ENCODE data around the gene NPR3.
"Not testable (repeated sequence)": the region's sequence is repeated elsewhere in the genome, so short reads cannot be mapped to it uniquely, and the experiment has no call there.

The NPR3 gene

GRCh38 chr5:32765266-32765665 lies 54.1 kb downstream of the NPR3 start:
- no peak for DNase-seq

- peak; percentile 87 for DNase-seq
These were observed 56.9 kb downstream of the NPR3 start for GRCh38 chr5:32767948-32768467.

GRCh38 chr5:32769711-32770110 lies 58.6 kb downstream of the NPR3 start:
- DNase-seq, result no peak

DNA sequence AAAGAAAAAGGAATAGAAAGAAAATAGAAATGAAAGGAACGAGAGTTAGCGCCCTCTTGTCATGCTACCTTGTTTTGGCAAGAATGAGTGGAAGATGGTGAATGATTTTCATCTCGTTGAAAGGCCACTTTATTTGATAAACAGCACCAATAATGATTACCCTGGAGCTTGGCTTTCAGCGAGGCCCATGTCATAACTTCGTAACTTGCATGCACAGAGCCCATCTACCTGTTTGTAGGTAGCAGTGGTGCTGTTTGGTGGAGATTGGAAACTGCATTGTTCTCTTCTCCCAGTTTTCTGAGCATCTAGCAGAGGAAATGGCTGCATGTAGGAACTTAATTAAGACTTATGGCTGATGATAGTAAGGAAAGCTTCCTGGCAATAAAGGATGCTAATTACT lies 59.3 kb downstream of the NPR3 start:
- DNase-seq, result no peak

GRCh38 chr5:32771037-32771436 lies 59.9 kb downstream of the NPR3 start:
- no peak for DNase-seq

DNA sequence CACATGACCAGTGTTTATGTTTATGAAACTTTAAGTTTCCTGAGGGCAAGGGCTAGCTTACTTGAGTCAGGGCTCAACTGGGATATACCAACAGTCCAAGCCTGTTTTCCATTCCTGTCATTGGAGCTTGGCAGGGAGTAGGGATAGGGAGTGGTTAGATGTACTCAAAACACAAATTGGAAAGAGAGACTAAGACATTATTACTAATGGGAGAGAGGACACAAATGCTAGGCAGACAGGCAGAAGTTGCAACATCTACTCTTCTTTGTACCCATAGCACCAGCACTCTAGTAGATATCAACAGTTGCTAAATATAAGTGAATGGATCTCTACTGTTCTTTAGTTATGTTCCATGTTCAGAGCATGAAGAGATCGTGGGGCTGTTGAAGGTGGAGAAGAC lies 62.8 kb downstream of the NPR3 start:
- no peak for DNase-seq

GRCh38 chr5:32776200-32776599 lies 65.1 kb downstream of the NPR3 start:
- no peak for DNase-seq

- no peak for DNase-seq
These were observed 66.1 kb downstream of the NPR3 start for GRCh38 chr5:32777222-32777621.

DNA sequence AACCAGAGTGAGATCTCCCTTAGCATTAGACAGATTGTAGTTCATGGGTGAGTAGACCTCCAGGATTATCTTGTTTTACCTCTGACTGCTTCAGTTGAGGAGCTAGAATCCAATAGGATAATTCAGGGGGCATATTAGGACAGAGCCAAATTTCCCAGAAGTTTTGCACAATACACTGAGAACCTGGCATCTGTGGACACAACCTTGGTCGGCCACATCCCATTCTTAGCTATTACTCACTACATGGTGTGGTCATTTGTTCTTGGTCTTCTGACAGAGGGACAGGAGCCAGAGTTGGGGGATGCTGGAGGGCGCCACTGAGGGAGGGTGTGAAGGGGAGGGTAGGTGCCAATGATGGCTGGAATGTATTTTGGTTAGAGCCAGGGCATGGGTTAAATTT lies 66.6 kb downstream of the NPR3 start:
- DNase-seq, result no peak

DNA sequence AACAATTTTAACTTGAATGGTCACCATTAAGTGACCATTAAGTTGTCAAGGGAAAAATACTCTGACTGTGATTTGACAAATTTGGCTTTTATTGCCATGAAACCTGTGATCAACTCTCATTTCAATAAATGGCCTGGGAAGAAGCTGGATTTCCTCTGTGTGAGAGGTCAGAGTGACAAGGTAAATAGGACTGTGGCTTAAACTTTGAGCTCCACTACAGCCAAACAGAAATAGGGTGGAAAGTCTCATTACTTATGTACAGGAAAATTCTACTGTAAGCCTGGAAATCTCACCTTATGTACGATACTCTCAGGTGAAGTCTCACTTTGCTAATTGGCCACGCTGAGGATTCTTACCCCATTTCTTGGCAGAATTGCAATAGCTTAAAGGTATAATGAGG lies 67.3 kb downstream of the NPR3 start:
- no peak for DNase-seq

GRCh38 chr5:32779754-32780415 lies 68.8 kb downstream of the NPR3 start:
- DNase-seq, result no peak

DNA sequence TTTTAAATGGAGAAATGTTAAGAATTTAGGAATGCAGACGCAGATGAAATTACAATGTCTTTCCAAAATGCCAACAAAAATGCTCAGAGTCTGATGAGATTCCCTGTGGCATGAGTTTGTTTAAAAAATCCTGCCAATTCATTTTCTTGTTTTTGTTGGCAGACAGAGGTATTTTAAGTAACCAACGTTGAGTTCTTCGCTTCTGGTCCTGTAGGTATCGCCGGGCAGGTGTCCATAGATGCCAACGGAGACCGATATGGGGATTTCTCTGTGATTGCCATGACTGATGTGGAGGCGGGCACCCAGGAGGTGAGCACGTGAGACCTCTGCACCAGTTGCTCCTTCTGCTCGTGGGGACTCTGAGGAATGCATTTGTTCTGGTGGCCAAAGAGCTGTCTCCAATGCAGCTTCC lies 69.4 kb downstream of the NPR3 start:
- DNase-seq, result peak; percentile 24

DNA sequence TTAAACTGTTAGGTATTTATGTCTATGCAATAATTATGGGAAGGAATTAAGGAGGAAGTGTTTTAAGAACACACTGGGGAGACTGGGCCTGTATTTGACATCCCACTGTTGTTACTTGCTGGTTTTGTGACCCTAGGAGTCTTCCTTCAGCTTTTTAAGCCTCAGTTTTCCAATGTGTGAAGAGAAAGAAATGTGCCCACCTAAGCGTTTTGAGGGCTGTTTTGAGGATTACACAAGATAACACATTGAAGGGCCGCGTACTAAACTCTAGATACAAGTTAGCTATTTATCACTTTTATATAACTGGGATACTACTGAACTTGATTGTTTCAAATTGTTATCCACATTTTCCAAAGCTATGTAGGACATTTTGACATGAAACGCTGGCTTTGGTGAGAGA lies 72.5 kb downstream of the NPR3 start:
- DNase-seq, result no peak

GRCh38 chr5:32785611-32786254 lies 74.6 kb downstream of the NPR3 start:
- DNase-seq, result no peak

- DNase-seq, result no peak
These were observed 75.2 kb downstream of the NPR3 start for GRCh38 chr5:32786311-32786710.

- DNase-seq, result peak; percentile 95
These were observed 79.4 kb downstream of the NPR3 start for GRCh38 chr5:32790411-32790951.

DNA sequence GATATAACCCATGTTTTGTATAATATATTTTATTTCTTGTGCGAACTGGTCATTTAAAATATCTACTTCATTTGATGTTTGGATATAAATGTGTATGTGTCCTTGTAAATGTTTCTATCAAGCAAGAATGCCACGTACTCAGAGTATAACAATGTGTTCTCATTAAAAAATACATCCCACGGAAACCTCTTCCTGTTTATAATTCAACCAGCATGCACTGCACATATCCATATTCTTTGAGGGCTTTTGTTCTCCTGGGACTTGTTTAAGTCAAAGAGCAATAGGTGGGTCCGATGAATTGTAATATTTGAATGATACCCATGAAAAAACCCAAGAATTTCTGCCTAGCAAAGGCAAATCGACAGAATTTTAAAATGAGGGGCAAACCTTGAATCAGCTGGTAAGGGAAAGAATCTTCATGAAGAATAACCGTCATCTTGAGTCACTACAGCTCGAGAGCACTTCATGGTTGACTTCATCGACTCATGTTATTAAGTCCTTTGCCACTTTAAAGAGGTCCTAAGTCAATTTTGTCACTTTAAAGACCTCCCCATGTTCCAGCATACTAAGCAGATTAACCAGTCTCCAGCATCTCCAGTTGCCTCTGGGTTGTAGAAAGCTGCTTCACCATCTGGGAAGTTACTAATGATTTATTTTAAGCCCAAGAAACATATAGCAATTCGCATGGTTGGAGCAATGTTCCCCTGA lies 80.6 kb downstream of the NPR3 start:
- DNase-seq, result peak; percentile 62

DNA sequence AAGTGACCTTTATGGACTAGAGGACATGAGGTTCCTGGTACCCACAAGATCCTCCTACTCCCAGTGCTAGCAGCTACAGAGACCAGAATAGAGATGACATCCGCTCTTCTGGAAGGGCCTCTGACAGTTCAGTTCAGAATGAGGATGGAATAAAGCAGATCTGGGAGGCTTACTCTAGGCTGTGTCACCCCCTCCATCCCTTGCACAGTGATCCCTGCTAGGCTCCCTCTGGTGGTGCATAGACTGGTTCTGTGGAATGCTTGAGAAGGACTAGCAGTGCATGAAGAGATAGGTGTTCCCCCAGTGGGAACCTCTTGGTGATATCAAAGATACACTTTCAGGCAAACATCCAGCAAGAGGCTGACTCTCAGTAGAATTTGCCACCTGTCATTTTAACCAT lies 83.0 kb downstream of the NPR3 start:
- no peak for DNase-seq

DNA sequence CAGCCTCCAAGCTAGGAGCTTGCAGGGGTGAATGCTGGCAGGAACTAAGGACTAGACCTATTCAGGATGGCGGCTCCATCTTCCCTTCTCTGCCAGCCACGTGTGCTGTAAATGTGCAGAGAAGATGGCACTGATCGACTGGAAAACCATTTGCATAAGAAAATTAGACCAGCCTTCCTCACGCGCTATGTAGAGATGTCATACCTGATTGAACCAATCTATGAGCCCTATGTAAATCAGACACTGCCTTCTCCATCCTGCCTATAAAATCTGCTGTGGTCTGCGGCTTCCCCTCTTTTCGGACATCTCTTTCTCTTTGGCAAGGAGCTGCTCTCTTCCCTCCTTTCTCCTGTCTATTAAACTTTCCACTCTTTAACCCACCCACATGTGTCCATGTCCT lies 91.6 kb downstream of the NPR3 start:
- no peak for DNase-seq

DNA sequence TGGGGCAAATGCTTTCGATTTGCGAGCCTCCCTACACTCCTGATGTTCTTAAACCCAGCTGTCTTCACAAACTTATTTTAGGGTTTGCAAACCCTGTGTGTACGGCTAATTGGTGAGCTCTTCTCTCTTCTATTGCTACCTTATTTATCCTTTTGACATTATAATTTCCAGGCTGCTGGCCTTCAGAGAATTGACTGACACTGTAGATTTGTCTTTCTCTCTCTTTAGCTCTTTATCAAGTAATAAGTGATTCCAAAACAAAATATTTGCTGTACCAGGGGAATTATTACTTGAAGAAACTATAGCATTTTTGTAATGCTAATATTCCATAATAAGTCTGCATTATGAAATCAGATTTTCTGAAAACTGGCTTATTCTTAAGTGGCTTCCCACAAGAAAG lies 92.5 kb downstream of the NPR3 start:
- DNase-seq, result no peak

- not testable (repeated sequence) for DNase-seq
These were observed 94.3 kb downstream of the NPR3 start for GRCh38 chr5:32805462-32805861.

- DNase-seq, result peak; percentile 84
These were observed 95.0 kb downstream of the NPR3 start for GRCh38 chr5:32805971-32806638.

DNA sequence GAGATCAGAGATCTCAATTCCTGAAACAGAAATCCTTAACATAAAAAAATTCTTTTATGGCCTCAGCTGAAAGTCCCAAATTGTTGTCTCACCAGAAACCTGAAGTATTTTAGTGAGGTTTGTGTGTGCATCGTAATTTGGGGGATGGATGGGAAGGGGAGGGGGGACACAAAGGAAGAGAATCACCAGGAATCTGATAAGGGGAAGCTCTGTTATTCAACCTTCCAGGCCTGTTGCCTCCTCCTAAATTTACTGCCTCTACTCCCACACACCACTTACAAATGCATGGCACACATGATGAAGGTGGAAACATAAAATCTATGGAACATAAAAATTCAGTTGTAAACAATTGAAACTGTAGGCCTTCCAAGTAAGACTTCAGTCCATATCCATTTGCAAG lies 97.7 kb downstream of the NPR3 start:
- DNase-seq, result no peak
